Sigmoid colon (tissue), 7 donors: ENCODE data around the gene IGSF9B. TPM values are rescaled to one million over a fixed set of nuclear protein-coding genes. Genes with fewer than 3 reads are reported as not detected.

Source experiments
- DNase-seq: peaks from one replicate; pipeline ENCODE4 v3.0.0-alpha.2; 2019
- H3K27ac ChIP-seq, 4 donors: fragments of 200-600 bp; sonication (generic); one replicate each; pipeline ENCODE4 v1.5.1; 2016 to 2019; ENCODE audit warnings: mild to moderate bottlenecking in 1 of 4
- H3K27me3 ChIP-seq, 3 donors: fragments of 200-600 bp; sonication (generic); one replicate each; pipeline ENCODE4 v1.5.1; 2019; ENCODE audit warnings: mild to moderate bottlenecking in 1 of 3
- H3K36me3 ChIP-seq, 4 donors: fragments of 200-600 bp; sonication (generic); one replicate each; pipeline ENCODE4 v1.5.1; 2016 to 2019
- H3K4me1 ChIP-seq, 4 donors: fragments of 200-600 bp; sonication (generic); one replicate each; pipeline ENCODE4 v1.5.1; 2017 to 2019
- H3K4me3 ChIP-seq, 4 donors: fragments of 200-600 bp; sonication (generic); one replicate each; pipeline ENCODE4 v1.5.1; 2017 to 2019; ENCODE audit warnings: mild to moderate bottlenecking in 2 of 4, moderate library complexity in 1 of 4
- H3K9me3 ChIP-seq, 4 donors: fragments of 200-600 bp in 3 of 4; sonication (generic) in 3 of 4; one replicate each; pipeline versions ENCODE4 v1.5.1 to v1.6.1; 2013 to 2019
- CTCF ChIP-seq, 4 experiments: fragments of 450-650 bp in 3 of 4; fragments of 200-600 bp in 1 of 4; IDR thresholded peaks; one replicate each; pipeline ENCODE4 v1.5.1; 2016 to 2019; ENCODE audit warnings: antibody characterized with exemption in 4 of 4, mild to moderate bottlenecking in 3 of 4, moderate library complexity in 2 of 4
- EP300 ChIP-seq, 4 donors: sonication (generic); formaldehyde crosslinking; IDR thresholded peaks; one replicate each; pipeline ENCODE4 v1.6.1; 2017; ENCODE audit warnings: antibody characterized with exemption in 4 of 4
- POLR2A ChIP-seq, 2 donors: fragments of 450-650 bp; IDR thresholded peaks; one replicate each; pipeline ENCODE4 v1.6.1; 2016; ENCODE audit warnings: antibody characterized with exemption in 2 of 2, mild to moderate bottlenecking in 2 of 2, moderate library complexity in 2 of 2
- POLR2AphosphoS5 ChIP-seq, 4 donors: sonication (generic); formaldehyde crosslinking; IDR thresholded peaks; one replicate each; pipeline ENCODE4 v1.6.1; 2017; ENCODE audit warnings: antibody characterized with exemption in 4 of 4
- WGBS, 2 donors: extraction: QIAGEN DNeasy Blood & Tissue Kit; methylation state at CpG; one replicate each; pipeline ENCODE4 v1.1.7; 2013; 5-methylcytosine and 5-hydroxymethylcytosine counted together
- intact Hi-C: fragments of 100-400 bp; cut with DNase I; formaldehyde crosslinking; loops from one replicate; pipeline ENCODE4 v1.15.1; 2023
- polyA plus RNA-seq, 3 donors: library from polyadenylated mRNA; stranded (reverse); fragments of 200-250 nt; gene quantifications; one replicate each; pipeline ENCODE4 v1.2.3, GENCODE V29; 2013
- total RNA-seq, 4 donors: library from RNA; depleted of rRNA; stranded (reverse); fragments of >200 nt; gene quantifications; one replicate each; pipeline ENCODE4 v1.1.0, GENCODE V29; 2016
- donor health status: healthy with polysubstance abuse.
- donor health status: Bipolar disorder and iron deficiency.
- donor health status: healthy.

The IGSF9B gene
- total and polyA plus RNA-seq, 7 donors = under 0.01 to 53.7 (median 14.8) TPM; not detected in 1

DNA sequence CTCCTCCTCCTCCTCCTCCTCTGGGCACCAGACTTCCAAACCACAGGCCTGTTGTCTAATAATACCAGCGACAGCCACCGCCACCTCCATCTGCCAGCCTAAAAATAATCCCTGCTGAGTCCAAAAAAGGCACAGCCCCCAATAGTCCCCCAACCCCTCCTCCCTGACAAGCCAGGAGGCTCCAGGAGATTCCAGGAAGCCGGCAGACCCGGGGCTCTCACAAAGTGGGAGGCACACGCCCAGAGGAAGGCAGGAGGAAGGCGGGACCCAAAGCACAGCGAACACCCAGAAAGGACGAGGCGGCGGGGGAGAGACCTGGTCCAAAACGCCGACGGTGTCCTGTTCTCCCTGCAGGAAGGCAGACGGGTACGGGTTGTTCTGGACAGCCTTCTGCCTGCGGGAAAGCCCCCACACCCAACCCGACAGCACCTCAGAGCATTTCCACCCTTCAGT lies 5.9 kb downstream of the IGSF9B start:
- no peaks in the 10 kb centered on the region for H3K36me3 ChIP-seq
- intact Hi-C loops = no loop called here
- TF ChIP-seq EP300 (IDR thresholded peaks at IDR 0.05) = no peak
- TF ChIP-seq POLR2AphosphoS5 (IDR thresholded peaks at IDR 0.05) = peak in 1 of 4 donors; percentile 23
- TF ChIP-seq CTCF (IDR thresholded peaks at IDR 0.05) = no peak
- no peak for TF ChIP-seq POLR2A (IDR thresholded peaks at IDR 0.05)
- peak overlapping the region; percentile 22 to 44 (median 40) for H3K4me3 ChIP-seq
- DNase-seq = no peak
- H3K9me3 ChIP-seq = no peaks in the 10 kb centered on the region
- 46 to 69% methylated on average over 17 of the region's 17 CpGs for WGBS, 2 donors
- H3K4me1 ChIP-seq = peaks cover 0 to 95% (median 92%) of the 10 kb centered on the region in 4 donors
- H3K27ac ChIP-seq = peak overlapping the region; percentile 81 to 98 (median 94)
- H3K27me3 ChIP-seq = no peaks in the 10 kb centered on the region

GRCh38 chr11:133950421-133950820 lies 6.3 kb downstream of the IGSF9B start:
- Histone ChIP-seq H3K36me3 (no peaks in the 10 kb centered on the region), H3K27me3 (no peaks in the 10 kb centered on the region), H3K9me3 (no peaks in the 10 kb centered on the region), H3K4me1 (peaks cover 0 to 100% (median 95%) of the 10 kb centered on the region in 4 donors), H3K4me3 (peak overlapping the region in 2 of 4 donors; percentile 43 to 44), H3K27ac (peak overlapping the region; percentile 81 to 98 (median 94))
- 91 to 93% methylated on average over 12 of the region's 12 CpGs for WGBS, 2 donors
- intact Hi-C loops = no loop called here
- DNase-seq = no peak
- no peak for TF ChIP-seq EP300 (IDR thresholded peaks at IDR 0.05)
- no peak for TF ChIP-seq CTCF (IDR thresholded peaks at IDR 0.05)
- no peak for TF ChIP-seq POLR2A (IDR thresholded peaks at IDR 0.05)
- TF ChIP-seq POLR2AphosphoS5 (IDR thresholded peaks at IDR 0.05) = no peak

DNA sequence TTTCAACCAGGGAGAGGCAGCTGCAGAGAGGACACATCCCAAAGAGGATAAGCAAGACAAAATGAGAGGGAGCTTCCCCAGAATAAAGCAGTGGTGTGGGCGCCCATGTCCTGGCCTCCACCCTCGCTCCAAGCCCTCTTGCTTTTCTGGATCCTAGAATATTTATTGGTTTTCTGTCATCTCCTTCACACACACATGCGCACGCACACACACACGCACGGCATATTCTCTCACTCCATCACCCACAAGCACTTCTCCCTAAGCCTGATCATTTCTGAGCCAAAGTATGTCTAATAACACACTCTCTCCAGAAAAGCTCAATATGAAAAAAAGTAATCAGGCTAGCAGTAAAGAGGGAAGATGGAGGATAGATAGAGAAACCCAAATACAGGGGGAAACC lies 7.6 kb downstream of the IGSF9B start:
- Histone ChIP-seq H3K4me3 (no peak overlapping the region), H3K9me3 (no peaks in the 10 kb centered on the region), H3K4me1 (peaks cover 0 to 96% (median 93%) of the 10 kb centered on the region in 4 donors), H3K27ac (peak overlapping the region in 2 of 4 donors; percentile 96 to 98), H3K27me3 (no peaks in the 10 kb centered on the region), H3K36me3 (peaks cover 0 to 3% (median under 1%) of the 10 kb centered on the region in 4 donors)
- intact Hi-C loops = no loop called here
- DNase-seq = no peak
- 83 to 94% methylated on average over 6 of the region's 6 CpGs for WGBS, 2 donors
- no peak for TF ChIP-seq POLR2AphosphoS5 (IDR thresholded peaks at IDR 0.05)
- no peak for TF ChIP-seq POLR2A (IDR thresholded peaks at IDR 0.05)
- no peak for TF ChIP-seq EP300 (IDR thresholded peaks at IDR 0.05)
- TF ChIP-seq CTCF (IDR thresholded peaks at IDR 0.05) = no peak

DNA sequence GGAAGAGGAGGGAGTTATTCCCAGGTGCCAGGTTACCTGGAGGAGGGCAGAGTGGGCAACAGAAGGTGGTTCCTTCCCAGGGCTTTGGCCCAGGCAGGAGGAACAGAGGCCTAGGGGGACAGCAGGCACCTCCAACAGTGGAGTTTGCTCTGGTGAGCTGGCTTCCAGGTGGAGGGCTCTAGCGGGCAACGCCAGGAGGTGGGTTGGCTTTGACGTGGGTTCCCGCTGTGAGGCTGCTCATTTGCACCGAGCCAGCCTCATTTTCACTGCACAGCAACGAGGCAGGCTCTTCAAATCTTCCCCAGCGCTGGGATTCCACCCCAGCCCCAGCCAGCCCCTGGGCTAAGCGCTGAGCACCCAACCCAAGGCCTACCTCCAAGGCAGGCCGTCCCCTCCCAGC lies 8.1 kb downstream of the IGSF9B start:
- H3K4me3 ChIP-seq = no peak overlapping the region
- intact Hi-C loops = no loop called here
- no peaks in the 10 kb centered on the region for H3K27me3 ChIP-seq
- no peaks in the 10 kb centered on the region for H3K9me3 ChIP-seq
- WGBS, 2 donors = 74 to 85% methylated on average over 9 of the region's 9 CpGs
- peaks cover 0 to 92% (median 89%) of the 10 kb centered on the region in 4 donors for H3K4me1 ChIP-seq
- H3K27ac ChIP-seq = peak overlapping the region in 2 of 4 donors; percentile 96 to 98
- no peak for TF ChIP-seq CTCF (IDR thresholded peaks at IDR 0.05)
- TF ChIP-seq EP300 (IDR thresholded peaks at IDR 0.05) = no peak
- no peak for TF ChIP-seq POLR2AphosphoS5 (IDR thresholded peaks at IDR 0.05)
- TF ChIP-seq POLR2A (IDR thresholded peaks at IDR 0.05) = no peak
- no peak for DNase-seq
- peaks cover 0 to 8% (median 5%) of the 10 kb centered on the region in 4 donors for H3K36me3 ChIP-seq

GRCh38 chr11:133947321-133947756 lies 9.4 kb downstream of the IGSF9B start:
- Histone ChIP-seq H3K9me3 (no peaks in the 10 kb centered on the region), H3K4me1 (peaks cover 0 to 79% (median 76%) of the 10 kb centered on the region in 4 donors), H3K36me3 (peaks cover 0 to 18% (median 9%) of the 10 kb centered on the region in 4 donors), H3K27ac (peak overlapping the region; percentile 36 to 98 (median 66)), H3K4me3 (peak overlapping the region in 1 of 4 donors; percentile 10), H3K27me3 (no peaks in the 10 kb centered on the region)
- TF ChIP-seq POLR2AphosphoS5 (IDR thresholded peaks at IDR 0.05) (no peak), CTCF (IDR thresholded peaks at IDR 0.05) (peak in 3 of 4 experiments; percentile 25 to 40 (median 37))
- no peak for DNase-seq
- intact Hi-C loops = no loop called here
- WGBS, 2 donors = 4 to 8% methylated on average over 11 of the region's 11 CpGs
